ENCODE measurements around the gene CARD9.
"Not testable (repeated sequence)": the region's sequence is repeated elsewhere in the genome, so short reads cannot be mapped to it uniquely, and the experiment has no call there.

The CARD9 gene

DNA sequence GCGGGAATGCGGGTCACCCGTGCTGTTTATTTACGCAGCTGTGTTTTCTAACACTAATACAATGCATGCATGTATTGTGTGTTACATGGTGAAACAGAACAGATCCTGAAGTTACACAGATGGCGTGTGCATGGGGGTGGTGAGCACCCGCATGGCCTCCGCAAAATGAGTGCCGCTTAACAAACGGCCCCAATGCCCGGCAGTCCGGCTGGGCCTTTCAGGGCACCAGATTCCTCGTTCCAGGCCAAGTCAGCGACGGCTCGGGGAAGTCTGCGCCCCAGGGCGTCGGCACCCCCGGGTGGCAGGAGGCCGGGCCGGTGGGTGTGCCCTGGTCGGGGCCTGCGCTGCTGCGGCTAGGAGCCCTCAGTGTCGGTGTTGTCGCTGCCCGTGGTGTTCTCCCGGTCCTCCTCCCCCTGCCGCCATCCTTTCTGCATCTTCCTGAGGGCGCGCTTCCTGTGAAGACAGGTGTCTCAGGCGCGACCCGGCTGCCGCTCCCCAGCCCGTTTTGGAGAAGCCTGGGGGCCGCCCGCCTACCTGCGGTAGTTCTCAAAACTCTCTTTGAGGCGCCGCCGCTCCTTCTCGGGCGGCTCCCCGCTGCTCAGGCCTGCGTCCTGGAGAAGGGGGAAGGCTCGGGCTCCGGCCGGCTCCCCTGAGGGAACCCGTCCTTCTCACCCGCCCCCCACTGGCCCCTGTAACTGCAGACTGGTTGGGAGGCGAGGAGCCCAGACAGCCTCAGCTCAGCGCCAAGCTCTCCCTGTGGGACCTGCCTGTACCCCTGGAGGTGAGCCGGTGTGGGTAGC lies 9.3 kb downstream of the CARD9 start:
- no peak for DNase-seq (ENCODE audit: low read depth in 3 of 3)

DNA sequence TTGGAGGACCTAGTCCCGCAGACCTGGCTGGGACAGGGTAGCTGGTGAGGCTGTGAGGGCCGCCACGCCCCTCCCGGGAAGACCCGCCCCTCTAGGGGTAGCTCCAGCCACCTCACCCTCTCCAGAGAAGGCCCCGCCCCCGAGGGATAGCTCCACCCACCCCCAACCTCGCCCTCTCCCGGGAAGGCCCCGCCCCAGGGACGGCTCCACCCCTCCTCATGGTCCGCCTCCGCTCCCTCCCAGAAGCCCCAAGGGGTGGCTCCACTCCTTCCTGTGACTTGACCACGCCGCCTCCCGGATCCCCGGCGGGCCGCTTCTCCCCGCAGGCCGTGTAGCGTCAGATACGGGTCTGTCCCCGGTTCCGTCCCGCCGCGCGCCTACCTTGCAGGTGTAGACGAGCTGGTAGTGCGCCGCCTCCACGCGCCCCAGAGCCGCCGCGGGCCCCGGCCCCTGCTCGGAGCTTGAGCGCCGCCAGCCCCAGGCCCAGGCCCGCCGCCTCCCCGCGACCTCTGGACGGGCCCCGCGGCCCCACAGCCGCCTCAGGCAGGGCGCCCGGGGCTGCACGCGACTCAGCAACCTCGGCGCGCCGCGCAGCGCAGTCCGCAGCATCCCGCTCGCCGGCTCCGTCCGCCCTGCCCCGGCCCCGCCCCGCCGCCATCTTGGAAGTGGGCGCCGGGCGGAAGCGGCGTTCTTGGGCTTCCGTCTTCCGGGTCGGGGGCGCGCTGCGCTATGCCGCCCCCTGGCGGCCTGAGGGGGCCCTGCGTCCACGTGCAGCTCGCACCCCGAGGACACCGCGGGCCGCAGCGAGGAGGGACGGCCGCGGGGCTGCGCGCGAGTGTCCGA lies 10.1 kb downstream of the CARD9 start, which contains the start of gene DNLZ:
Gene DNLZ, minus strand, starts transcription at position 639 of the 843 bp plus-strand sequence. Its CDS starts 30 bp downstream, at position 609.
- peak; percentile 93 to 98 (median 94) for DNase-seq (ENCODE audit: low read depth in 3 of 3)

DNA sequence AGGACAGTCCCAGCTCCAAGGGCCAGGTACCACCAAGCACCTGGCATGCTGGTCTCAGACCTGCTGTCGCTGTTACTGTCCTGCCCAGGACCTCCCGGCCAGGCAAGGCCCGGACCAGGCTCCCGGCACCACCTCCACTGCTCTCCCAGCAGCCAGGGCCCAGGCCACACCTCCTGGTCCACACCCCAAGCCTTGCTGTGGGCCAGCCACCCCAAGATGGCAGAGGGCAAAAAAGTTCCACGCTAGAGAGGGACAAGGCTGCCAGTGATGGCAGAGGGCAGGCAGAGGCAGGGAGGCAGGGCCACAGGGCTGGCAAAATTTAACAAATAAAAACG lies 11.1 kb downstream of the CARD9 start:
- DNase-seq (ENCODE audit: low read depth in 3 of 3) = no peak

DNA sequence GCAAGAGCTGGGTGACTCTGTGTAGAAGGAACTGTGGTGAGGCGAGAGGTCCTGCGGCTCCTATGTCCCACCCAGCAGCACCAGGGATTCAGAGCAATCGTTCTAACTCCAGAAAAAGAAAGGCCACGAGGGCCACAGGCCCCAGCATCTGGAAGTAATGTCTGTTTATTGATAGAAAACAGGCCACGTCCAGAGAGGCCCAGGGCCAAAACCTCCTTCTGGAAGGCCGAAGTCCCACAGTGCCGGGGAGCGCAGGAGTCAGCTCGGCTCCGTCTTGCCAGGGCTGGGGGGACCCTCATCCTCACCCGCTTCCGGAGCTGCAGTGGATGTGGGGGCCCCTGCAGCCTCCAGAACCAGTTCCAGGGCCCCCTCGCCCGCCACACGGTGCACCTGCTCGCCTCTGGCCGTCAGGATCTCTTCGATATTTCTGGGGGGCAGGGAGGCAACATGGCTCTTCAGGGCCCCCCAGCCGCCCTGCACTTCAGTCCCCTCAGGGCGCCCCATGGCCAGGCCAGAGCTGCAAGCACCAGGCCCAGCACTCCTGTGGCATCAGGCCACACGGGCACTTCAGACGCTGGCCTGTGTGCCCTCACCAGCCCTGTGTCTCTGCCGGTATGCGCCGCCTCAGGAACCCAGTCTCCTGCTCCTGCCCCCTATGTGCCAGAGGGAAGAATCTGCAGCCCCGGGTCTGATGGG lies 11.6 kb downstream of the CARD9 start:
- DNase-seq (ENCODE audit: low read depth in 3 of 3) = no peak

DNA sequence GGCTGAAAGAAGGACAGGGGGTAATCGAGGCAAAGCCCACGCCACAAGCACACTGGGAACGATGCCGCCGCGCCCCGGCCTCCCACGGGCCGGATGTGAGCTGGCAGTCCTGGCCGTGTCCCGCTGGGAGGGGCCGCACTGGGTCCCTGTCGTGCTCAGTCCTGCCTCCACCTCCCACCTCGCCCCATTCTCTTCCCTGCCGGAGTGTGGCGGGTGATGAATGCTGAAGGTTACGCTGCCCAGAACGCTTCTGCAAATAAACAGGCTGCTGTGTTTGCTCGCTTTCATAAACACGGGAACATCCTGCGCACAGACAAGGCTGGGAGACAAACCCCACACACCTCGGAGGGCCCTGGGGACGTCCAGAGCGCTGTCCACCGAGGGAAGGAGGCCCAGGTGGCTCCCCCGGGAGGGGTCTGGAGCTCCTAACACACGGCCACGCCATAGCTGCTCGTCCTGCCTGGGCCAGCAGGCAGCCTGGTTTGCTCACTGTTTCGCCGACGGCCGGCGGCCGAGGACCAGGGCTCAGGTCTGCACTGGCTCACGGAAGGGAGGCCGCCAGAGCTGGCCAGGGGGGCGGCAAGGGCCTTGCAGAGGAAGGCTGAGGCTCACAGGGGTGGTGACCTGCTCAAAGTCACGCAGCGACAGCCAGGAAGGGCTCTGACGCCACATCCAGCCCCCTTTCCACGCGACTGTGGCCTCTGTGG lies 12.3 kb downstream of the CARD9 start:
- no peak for DNase-seq (ENCODE audit: low read depth in 3 of 3)

DNA sequence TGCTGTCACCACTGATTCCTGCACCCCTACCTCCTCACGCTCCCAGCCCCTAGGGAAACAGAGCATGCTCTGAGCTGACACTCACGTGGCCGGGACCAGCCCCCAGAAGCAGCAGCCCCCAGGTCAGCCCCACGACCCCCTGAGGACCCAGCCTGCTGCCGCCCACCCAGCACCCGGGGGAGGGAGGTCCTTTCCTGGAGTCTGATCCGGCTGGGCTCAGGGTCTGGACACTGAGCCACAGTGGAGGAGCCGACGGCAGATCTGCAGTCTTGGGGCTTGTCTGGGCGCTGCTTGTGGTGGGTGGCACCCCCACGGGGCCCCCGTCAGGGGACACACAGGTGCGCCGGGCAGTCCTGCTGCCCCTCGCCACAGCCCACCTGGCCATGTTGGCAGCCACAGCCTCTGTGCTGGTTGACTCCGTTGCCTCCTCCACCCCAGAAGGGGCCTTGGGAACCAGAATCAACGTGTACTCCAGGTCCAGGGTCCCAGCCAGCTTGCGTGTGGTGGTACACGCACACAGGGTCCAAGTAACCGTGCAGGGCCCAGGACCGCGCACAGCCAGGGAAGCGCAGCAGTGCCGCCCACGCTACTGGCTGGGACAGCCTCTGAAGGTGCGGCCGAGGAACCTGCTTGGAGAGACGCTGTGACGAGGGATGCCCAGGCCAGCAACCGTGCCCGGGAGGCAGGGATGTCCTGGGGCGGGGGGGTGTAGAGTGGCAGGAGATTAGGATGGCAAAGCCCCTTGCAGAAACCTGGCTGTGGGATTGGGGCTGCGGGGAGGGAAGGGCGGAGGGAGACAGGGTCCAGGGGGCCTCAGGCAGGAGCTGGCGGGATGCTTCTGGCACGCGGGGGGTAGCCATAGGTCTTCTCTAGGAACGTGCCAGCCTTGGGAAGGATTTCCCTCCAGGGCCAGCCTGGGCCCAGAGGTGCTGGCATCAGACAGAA lies 13.4 kb downstream of the CARD9 start:
- no peak for DNase-seq (ENCODE audit: low read depth in 3 of 3)

DNA sequence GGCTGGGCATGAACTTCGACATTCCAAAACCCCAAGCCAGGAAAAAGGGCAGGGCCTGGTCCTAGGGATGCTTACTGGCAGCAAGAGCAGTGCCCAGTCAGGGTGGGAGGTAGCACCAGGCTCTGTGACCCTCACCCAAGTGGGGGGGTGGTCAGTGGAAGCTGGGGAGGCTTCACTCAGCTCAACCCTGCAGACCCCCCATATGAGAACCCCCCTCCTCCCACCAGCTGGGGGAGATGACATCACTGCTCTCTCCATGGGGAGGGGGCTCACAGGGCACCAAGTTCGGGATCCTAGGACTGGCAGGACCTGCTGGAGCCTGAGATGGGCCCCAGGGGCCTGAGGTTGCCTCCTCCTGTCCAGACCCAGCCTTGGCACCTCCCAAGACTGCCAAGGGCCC lies 14.6 kb downstream of the CARD9 start:
- DNase-seq (ENCODE audit: low read depth in 3 of 3) = no peak

DNA sequence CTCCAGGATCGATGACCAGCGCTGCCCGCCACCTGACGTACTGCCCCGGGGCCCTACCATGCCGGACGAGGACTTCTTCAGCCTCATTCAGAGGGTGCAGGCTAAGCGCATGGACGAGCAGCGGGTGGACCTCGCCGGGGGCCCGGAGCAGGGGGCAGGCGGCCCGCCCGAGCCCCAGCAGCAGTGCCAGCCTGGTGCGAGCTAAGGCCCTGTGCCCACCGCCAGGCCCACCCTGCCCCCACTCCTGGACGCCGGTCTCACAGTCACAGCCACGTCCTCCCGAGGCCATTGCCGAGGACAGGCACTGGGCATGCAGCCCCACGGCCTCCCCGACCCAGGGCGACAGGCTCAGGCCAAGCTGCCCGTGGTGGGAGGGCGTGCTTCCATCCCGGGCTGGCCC lies 15.5 kb downstream of the CARD9 start:
- no peak for DNase-seq (ENCODE audit: low read depth in 3 of 3)

DNA sequence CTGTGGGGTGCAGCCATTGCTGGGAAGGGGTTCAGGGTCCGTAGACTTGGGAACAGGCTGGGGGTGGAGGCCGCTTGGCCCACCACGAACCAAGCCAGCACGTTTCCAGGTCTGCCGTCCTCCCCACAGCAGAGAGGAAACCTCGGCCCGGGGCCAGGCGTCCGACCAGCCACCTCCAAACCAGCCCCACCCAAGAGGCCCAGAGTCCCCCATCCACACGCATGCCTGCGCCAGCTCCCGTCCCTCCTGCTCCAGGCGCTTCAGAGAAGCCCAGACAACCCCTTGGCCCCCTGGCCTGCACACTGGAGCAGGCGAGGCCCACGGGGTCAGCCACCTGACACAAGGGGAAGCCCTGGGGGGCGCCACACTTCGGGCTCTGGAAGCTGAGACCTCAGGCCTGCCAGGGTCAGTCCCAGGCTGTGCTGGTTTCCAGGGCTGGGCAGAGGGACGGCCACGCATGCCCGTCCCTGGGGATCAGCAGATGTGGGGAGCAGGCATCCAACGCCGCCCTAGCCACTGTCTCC lies 16.2 kb downstream of the CARD9 start:
- no peak for DNase-seq (ENCODE audit: low read depth in 3 of 3)

DNA sequence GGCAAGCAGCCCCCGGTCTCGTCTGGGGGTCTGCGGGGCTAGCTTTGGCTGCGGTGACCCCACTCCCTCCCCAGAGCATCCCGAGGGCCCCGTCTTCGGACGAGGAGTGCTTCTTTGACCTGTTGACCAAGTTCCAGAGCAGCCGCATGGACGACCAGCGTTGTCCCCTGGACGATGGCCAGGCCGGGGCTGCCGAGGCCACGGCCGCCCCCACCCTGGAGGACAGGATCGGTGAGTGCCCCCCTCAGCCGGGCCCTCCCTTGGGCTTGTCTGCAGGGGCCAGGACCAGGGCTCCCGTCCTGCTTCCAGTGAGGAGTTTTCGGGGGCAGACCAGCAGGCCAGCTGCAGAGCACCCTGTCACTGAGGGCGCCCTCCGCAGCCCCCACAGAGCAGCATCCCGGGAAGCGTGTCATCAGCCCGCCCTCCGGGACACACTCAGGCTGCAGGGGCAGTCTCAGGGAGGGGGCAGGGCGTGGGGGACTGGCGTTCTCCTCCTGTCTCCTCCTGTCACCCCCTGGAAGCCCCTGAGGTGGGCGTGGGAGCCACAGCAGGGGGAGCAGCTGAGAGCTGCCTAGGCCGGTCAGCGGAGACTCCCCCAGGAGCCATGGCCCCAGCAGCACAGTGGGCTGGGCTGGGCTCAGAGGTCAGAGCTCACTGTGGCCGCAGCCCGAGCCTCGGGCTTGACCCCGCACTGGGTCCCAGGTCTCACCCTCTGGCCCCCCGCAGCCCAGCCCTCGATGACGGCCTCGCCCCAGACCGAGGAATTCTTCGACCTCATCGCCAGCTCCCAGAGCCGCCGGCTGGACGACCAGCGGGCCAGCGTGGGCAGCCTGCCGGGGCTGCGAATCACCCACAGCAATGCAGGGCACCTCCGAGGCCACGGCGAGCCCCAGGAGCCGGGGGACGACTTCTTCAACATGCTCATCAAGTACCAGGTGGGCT lies 17.6 kb downstream of the CARD9 start:
- DNase-seq (ENCODE audit: low read depth in 3 of 3) = no peak

DNA sequence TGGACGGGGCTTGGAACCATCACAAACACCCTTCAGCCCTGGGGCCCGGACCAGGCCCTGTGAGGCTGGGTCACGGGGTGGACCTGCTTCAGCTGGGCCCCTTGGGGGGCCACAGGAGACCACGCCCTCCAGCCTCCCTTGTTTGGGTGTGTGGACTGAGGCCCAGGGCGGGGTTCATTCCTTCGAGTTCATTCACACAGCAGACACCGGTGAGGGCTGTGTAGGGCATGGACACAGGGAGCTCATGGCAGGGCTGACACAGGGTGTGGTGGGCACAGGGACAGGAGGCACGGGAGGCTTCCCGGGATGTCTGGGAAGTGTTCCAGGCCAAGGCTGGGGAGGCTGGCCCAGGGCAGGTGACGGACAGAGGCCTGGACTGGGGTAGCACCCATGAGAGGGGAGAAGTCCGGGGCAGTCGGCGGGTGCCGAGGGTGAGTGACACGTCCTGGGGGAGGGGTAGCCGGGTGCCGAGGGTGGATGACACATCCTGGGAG lies 18.8 kb downstream of the CARD9 start:
- no peak for DNase-seq (ENCODE audit: low read depth in 3 of 3)

DNA sequence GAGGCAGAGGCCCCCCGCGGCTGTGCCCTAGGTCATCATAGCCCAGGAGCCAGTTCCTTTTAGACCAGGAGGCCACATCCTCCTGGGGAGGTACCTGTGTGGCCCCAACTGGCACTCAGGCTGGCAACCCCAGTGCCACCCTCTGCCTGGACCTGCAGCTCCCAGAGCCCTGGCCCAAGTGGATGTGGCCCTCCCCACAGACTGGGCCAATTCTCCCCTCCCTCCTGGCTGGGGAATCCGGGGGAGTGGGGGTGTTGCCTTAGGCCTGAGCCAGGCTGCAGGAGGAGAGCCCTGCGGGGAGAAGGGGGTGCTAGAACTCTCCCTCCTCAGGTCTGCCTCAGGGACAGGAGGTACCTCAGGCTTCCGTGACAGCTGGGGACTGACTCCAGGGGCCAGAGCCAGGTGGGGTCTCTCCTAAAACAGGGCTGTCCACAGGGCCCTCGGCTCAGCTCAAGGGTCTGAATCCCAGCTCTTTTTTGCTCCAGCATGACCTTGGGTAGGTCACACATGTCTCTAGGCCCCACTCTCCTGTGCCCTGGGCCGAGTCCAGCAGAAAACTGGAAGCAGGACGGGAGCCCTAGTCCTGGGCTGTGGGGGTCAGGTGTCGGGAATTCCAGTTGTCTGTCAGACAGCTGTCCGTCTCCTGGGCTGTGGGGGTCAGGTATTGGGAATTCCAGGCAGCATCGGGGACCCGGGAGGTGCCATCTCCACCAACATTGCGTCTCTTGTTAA lies 19.5 kb downstream of the CARD9 start:
- DNase-seq (ENCODE audit: low read depth in 3 of 3) = no peak

DNA sequence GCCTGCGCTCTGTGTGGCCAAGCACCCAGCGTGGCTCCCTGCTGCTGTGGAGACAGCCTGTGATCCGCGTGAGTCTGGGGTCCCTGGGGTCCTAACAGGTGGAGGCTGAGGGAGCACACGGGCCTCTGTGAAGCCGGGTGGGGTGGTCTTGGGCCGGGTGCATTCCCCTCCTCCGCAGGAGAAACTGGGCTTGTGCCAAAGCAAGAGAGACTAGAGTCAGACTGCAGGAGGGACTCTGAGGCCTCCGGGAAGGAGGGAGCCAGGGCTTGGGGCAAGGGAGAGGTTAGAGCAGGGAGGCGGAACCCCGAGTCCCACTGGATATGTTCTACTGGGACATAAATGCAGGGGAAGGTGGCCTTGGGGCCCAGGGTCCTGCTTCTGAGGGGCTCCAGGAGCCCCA lies 20.4 kb downstream of the CARD9 start:
- DNase-seq (ENCODE audit: low read depth in 3 of 3) = no peak

DNA sequence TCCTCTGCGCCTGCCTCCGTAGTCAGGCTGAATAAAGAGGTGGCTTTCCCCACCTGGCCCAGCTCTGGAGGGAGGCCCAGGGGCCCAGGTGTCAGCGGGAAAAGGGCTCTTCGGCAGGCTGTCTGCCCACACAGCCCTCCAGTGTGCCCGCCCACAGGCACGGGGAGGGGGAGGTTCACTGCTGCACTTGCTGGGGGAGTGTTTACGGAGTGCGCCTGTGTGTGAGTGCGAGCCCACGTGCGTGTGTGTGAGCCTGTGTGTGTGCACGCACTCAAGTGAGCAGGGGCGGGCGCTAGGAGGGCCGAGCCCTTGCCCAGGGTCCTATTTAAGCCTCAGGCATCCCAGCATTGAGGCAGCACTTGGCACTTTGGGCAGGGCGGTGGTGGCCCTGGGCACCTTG lies 20.8 kb downstream of the CARD9 start:
- DNase-seq (ENCODE audit: low read depth in 3 of 3) = no peak

DNA sequence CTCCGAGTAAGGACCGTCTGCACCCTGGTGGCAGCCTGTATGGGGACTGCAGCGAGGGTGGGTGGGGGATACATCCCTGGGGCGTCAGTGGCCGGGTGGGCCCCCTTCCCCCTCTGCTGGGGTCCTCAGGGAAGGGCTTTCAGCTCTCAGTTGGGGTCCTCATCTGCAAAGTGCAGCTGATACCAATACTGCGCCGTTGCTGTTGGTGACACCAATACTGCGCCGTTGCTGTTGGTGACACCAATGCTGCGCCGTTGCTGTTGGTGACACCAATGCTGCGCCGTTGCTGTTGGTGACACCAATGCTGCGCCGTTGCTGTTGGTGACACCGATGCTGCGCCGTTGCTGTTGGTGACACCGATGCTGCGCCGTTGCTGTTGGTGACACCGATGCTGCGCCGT lies 21.6 kb downstream of the CARD9 start:
- DNase-seq (ENCODE audit: low read depth in 3 of 3) = not testable (repeated sequence)

DNA sequence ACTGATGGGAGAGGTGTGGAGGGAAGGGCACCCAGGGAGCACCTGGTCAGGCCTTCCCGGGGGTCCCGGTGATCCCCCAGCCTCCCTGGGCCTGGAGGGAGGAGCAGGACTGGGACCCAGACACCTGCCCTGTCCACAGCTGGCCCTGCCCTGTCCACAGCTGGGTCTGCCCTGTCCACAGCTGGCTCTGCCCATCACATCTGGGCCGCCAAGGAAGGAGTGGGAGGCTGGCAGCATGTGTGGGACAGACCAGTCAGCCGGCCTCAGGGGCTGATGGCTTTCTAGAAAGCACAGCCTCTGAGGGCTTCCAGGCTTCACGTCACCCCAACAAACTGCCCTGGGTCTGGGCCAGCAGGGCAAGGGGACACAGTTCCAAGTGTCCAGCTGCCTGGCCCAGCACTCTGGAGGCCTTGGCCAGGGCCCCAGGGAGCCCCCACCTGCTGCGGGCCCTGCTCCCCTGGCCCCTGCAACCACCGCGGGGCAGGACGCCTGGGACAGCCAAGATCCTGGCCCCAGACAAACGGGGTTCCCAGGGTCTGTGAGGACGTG lies 22.1 kb downstream of the CARD9 start:
- DNase-seq (ENCODE audit: low read depth in 3 of 3) = no peak

DNA sequence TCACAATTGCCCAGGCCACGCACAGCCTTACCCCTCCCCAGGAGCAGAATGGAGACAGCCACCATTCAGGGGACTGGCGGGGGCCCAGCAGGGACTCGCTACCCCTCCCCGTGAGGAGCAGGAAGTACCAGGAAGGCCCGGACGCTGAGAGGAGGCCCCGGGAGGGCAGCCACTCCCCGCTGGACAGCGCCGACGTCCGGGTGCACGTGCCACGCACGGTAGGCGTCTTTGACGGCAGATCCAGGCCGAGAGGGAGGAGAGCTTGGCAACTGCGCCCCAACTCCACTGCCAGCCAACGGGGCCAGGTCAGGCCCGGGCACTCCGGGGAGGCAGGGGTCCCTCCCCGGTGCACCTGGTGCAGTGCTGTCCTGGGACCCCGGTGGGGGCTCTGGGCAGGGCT lies 23.9 kb downstream of the CARD9 start:
- no peak for DNase-seq (ENCODE audit: low read depth in 3 of 3)

DNA sequence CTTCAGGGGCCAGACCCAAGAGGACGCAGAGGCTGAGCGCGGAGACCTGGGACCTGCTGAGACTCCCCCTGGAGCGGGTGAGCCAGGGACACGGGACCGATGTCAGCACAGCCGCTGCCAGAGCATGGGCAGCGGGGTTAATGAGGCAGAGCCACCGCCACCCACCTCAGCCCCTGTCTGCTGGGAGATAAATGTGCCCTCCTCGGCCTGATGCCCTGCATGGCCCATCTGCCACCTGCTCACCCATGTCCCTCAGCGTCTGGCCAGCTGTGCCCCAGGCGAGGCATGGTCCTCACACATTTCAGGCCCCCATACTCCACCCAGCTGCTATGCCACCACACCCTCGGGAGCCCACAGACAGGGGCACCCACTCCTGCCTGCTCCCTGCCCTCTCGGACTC lies 24.8 kb downstream of the CARD9 start:
- DNase-seq (ENCODE audit: low read depth in 3 of 3) = no peak

Data from stimulated activated CD4-positive, alpha-beta T cell treated with anti-CD3 and anti-CD28 coated beads, TNF-alpha, amount 100 ng/mL, for 48 hours (primary cell).